HG02623 (cell line): ENCODE measurements around the gene AP2A2.

Source experiments
- ATAC-seq: cut with Tn5 transposase; IDR thresholded peaks from one replicate; pipeline ENCODE4 v1.9.1; 2021; ENCODE audit warnings: moderate library complexity; ENCODE audit not compliant: unreplicated experiment

Gene AP2A2

DNA sequence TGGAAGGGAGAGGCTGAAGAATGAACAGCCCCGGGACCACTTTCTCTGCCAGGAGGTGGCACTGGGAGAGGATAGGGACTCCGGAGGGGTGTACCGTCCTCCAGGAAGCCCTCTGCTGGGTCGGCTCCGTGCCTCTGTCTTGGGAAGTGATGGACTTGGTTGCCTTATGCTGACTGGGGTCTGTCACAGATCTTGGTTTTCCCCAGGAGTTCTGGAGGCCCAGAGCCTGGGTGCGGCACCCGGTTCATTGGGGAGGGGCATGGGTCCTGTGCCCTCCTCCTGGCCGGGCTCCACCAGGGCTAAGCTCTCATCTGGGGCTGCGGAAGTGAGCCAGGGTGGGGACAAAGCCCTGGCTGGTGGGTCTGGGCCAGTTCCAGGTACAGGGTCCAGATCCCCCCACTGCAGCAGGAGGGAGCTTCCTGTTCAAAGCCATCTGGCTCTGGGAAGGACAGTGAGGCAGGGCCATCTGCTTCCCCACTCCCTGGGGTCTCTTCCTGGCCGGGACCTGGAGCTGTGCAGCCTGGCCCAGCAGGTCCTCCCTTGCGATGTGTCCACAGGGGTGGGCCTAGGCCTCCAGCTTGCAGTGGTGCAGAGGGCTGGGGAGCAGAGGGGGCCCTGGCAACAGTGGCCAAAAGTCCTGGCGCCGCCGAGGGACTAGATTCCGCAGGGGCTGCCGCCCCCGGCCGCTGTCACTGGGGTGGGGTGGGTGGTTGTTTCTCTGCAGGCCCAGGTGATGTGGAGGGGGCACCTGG lies 1.1 kb upstream of the AP2A2 start:
- no peak for ATAC-seq

GRCh38 chr11:925158-925495 lies 543 bp upstream of the AP2A2 start:
- no peak for ATAC-seq

GRCh38 chr11:926341-926916 lies 759 bp downstream of the AP2A2 start:
- ATAC-seq = no peak

DNA sequence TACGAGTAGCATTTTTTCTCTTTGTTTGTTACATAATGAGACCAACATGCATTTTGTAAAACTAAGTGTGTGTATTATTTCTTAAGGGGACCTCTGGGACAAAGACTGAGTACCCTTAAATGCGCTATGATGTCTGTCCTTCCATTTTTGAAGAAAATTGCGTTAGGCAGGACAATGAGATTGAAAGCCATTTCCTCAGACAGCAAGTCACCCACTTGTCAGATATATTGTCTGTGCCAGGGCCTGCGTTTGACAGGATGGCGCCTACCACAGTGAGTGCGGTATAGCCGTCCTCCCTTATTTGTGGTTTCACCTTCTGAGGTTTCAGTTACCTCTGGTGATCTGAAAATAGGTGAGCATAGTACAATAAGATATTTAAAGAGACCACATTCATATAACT lies 2.2 kb downstream of the AP2A2 start:
- no peak for ATAC-seq

- ATAC-seq = no peak
These were observed 3.1 kb downstream of the AP2A2 start for GRCh38 chr11:928786-929185.

DNA sequence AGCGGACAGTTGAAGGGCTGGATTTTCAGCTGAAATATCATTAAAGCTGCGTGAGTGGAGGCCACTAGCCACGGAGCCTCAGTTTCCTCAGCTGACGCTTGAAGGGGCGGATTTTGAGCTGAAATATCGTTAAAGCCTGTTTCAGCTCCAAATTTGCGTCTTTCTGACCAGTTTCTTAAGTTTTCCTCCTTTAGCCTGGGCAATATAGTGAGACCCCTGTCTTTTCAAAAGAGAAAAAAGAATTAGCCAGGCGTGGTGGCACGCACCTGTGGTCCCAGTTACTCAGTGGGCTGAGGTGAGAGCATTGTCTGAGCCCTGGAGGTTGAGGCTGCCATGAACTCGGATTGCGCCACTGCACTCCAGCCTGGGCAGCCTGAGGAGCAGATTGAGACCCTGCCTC lies 3.7 kb downstream of the AP2A2 start:
- no peak for ATAC-seq

GRCh38 chr11:931385-931784 lies 5.7 kb downstream of the AP2A2 start:
- no peak for ATAC-seq

GRCh38 chr11:932435-932834 lies 6.8 kb downstream of the AP2A2 start:
- ATAC-seq = no peak

DNA sequence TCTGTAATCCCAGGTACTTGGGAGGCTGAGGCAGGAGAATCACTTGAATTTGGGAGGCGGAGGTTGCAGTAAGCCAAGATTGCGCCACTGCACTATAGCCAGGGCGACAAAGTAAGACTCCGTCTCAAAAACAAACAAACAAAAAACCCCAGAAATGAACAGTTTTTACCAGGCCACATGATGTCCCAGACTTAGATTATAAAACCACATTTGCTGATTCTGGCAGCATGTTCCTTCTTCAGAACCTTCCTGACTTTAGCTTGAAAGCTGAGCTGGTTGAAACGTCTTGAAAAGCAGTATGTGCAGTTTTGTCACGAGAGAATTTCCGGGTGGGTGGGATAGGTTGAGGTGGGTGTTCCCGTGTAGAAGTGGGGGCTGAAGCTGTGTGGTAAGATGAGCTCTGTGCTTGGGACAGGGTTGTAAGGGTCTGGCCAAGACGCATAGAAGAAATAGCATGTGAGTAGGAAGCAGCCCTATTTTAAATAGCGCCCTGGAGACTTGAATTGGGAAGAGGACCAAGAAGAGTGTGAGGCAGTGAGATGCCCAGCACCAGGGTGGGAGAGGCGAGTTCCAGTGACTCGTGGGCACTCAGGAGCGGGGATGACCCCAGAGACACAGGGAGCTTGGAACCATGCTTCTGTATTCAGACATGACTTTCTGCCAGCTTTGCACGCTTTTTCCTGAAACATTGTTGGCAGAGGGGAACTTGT lies 7.6 kb downstream of the AP2A2 start:
- no peak for ATAC-seq

DNA sequence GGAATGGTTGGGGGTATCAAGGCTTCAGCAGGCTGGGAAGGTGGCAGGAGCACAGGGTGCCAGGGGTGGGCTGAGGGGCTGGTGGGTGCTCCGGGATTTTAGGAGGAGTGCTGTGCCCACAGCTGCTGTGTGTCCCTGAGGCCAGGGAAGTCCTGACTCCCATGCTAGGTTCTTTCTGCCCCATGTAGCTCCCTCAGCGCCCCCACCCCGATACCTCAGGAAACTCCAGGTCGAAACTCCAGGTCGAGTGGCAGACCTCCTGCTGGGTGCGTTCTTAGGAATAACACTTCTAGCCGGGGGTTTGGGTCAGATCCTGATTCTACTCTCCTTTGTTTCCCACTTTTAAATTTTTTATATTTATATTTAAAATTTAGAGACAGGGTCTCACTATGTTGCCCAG lies 8.3 kb downstream of the AP2A2 start:
- ATAC-seq = no peak

GRCh38 chr11:934527-934926 lies 8.9 kb downstream of the AP2A2 start:
- no peak for ATAC-seq

- ATAC-seq = no peak
These were observed 10.5 kb downstream of the AP2A2 start for GRCh38 chr11:936199-936598.

GRCh38 chr11:937841-938261 lies 12.2 kb downstream of the AP2A2 start:
- no peak for ATAC-seq

- no peak for ATAC-seq
These were observed 14.9 kb downstream of the AP2A2 start for GRCh38 chr11:940496-941135.

DNA sequence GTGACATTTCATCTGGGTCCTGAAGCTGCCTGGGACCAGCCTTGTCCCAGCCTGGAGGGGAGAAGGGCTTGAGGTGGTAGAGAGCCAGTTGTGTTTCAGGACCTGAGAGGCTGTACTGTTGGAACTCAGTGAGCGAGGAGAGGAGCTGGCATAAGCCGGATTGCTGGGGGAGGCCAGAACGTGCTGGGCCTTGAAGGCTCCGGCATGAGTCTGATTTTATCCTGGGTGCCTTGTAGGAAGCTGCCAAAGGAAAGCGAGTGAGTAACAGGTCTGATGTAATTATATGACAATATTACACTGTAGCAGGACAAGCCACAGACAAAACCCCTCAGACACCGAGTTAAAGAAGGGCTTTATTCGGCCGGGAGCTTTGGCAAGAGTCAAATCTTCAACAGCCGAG lies 17.2 kb downstream of the AP2A2 start:
- no peak for ATAC-seq

DNA sequence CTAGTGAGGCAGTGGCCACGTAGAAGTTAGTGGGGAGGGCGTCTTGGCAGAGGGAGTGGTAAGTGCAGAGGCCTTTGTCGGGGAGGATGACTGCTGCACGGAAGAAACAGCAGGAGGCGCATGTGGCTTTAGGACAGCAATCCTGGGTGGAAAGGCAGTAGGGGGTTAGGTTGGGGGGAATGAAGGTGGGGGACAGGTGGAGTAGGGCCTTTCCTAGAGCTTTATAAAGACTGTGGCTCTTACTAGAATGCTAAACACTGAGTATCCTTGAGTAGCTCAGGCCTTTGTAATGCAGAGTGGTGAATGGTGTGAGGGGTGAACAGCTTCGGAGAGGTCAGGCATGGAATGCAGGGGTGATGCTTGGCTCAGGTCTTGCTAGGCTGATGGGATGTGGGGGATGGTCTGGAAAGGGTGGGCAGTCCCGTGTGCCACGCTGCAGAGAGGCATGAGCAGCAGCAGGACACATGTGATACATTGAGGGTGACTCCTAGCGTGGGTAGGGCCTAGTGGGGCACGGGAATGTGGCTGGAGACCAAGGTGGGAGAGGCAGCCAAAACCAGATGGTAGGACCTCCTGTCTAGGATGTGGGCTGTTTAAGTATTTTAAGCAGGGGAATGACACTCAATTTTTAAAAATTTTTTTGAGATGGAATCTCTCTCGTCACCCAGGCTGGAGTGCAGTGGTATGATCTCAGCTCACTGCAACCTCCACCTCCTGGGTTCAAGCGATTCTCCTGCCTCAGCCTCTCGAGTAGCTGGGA lies 19.2 kb downstream of the AP2A2 start:
- ATAC-seq = no peak

- no peak for ATAC-seq
These were observed 20.3 kb downstream of the AP2A2 start for GRCh38 chr11:945986-946385.

GRCh38 chr11:947744-948143 lies 22.1 kb downstream of the AP2A2 start:
- ATAC-seq = no peak

DNA sequence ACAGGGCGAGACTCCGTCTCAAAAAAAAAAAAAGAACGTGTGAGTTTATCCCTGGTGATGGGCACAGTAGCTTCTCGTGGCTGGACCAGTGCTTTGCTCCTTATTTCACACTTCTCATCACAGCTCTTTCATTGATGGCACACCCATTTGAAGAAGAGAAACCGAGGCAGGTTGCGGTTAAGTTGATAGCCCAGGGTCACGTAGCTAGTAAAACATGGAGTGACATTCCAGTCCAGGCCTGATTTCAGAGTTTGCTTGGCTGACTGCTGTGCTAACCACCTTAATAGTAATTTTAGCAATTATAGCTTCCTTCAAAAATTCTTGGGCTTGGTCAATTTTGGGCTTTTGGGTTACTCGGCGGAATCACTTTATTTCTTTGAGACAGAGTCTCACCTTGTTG lies 25.8 kb downstream of the AP2A2 start:
- no peak for ATAC-seq

DNA sequence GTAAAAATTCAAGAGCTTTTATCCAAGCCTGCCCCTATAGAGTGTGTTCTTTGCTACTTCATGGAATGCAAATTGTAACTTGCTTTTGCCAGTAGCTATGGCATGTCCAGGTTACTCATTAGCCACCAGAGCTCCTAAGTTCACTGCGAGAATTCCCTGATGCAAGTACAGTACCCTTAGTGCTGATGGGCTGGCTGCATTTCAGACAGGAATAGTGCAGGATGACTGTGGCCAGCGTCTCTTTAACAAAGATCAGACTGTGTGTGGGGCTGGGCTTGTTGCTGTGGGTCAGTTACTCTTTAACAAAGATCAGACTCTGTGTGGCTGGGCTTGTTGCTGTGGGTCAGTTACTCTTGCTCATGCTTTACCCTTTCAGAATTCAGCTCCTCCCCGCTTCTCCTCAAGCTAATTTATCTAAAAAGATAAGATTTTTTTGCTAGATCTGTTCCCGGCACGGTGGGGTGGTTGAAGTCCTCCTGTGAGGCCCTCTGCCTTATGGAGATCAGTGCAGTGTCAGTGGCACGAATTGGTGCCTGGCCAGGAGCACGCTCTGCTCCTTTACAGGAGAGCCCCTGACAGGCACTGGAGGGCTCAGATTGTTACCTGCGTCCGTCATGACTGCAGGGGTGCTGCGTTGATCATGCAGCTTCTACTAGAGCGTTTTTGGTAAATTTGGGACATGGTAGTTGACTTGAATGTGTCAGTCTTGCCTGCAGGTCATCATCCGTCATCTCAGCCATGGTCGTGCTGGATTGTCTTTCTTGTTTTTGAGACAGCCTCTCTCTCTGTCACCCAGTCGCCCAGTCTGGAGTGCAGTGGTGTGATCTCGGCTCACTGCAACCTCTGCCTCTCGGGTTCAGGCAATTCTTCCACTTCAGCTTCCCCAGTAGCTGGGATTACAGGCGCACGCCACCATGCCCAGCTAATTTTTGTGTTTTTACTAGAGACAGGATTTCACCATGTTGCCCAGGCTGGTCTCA lies 27.0 kb downstream of the AP2A2 start:
- no peak for ATAC-seq
